K562 (cell line): ENCODE measurements around the gene SLC25A33. TPM values are rescaled to one million over a fixed set of nuclear protein-coding genes. Genes with fewer than 3 reads are reported as not detected.
A peak's percentile ranks its signal among the peaks of the same experiment; 100 is the strongest.

ENCODE experiments used
- CC2D1A ChIP-seq: fragments of 450-650 bp; IDR thresholded peaks from 2 replicates; pipeline ENCODE4 v1.6.1; 2017; ENCODE audit warnings: mild to moderate bottlenecking
- CTBP1 ChIP-seq: fragments of 450-650 bp; IDR thresholded peaks from 2 replicates; pipeline ENCODE4 v1.6.1; 2016; ENCODE audit warnings: borderline replicate concordance
- CTCF ChIP-seq, 3 experiments: IDR thresholded peaks in 2 of 3; conservative IDR thresholded peaks in 1 of 3; 2 replicates each; pipeline ENCODE4 v1.5.1; 2011 to 2012; ENCODE audit warnings: low read length in 3 of 3, mild to moderate bottlenecking in 3 of 3, control low read depth in 2 of 3, improper control_type of control experiment in 1 of 3, inconsistent platforms in 1 of 3, low read depth in 1 of 3, mixed read lengths in 1 of 3, moderate library complexity in 1 of 3; ENCODE audit not compliant: insufficient read depth in 2 of 3
- DEAF1 ChIP-seq: fragments of 450-650 bp; formaldehyde crosslinking; IDR thresholded peaks from 2 replicates; pipeline ENCODE4 v1.4.0; 2020; ENCODE audit warnings: mild to moderate bottlenecking, moderate library complexity
- GATAD2A ChIP-seq: fragments of 450-650 bp; IDR thresholded peaks from 2 replicates; pipeline ENCODE4 v1.6.1; 2017
- JUND ChIP-seq, 2 experiments: IDR thresholded peaks; 2 replicates in 1 of 2; 3 replicates in 1 of 2; pipeline ENCODE4 v1.6.1; 2011; ENCODE audit warnings: borderline replicate concordance in 2 of 2, low read depth in 2 of 2, low read length in 2 of 2, improper control_type of control experiment in 1 of 2, missing biosample characterization in 1 of 2, missing genetic modification characterization in 1 of 2, missing genetic modification reagents in 1 of 2
- MAFF ChIP-seq: IDR thresholded peaks from 2 replicates; pipeline ENCODE4 v1.6.1; 2012; ENCODE audit warnings: low read length, improper control_type of control experiment
- MED1 ChIP-seq: sonication (generic); formaldehyde crosslinking; IDR thresholded peaks from 2 replicates; pipeline ENCODE4 v1.8.1; 2023; ENCODE audit warnings: missing genetic modification reagents, borderline replicate concordance
- MTA2 ChIP-seq: fragments of 450-650 bp; IDR thresholded peaks from 2 replicates; pipeline ENCODE4 v1.6.1; 2016; ENCODE audit warnings: low read depth
- NCOA4 ChIP-seq: fragments of 450-650 bp; IDR thresholded peaks from 2 replicates; pipeline ENCODE4 v1.6.1; 2018; ENCODE audit warnings: mild to moderate bottlenecking; ENCODE audit not compliant: partially characterized antibody
- NFIX ChIP-seq: fragments of 250-450 bp; sonication (Bioruptor Pico); IDR thresholded peaks from 2 replicates; pipeline ENCODE4 v1.4.0; 2020; ENCODE audit warnings: low read depth, mild to moderate bottlenecking, moderate library complexity
- RCOR1 ChIP-seq, 2 experiments: IDR thresholded peaks; 2 replicates each; pipeline ENCODE4 v1.6.1; 2012; ENCODE audit warnings: low read depth in 2 of 2, low read length in 2 of 2, borderline replicate concordance in 1 of 2, improper control_type of control experiment in 1 of 2
- SMC3 ChIP-seq: conservative IDR thresholded peaks from 2 replicates; pipeline ENCODE4 v1.6.1; 2011; ENCODE audit warnings: low read depth, low read length, improper control_type of control experiment; ENCODE audit not compliant: insufficient read depth
- STAG1 ChIP-seq: sonication (generic); formaldehyde crosslinking; IDR thresholded peaks from 2 replicates; pipeline ENCODE4 v1.5.0; 2020; ENCODE audit warnings: missing genetic modification reagents, borderline replicate concordance
- polyA plus RNA-seq, 8 experiments: library from polyadenylated mRNA; depleted of rRNA in 4 of 8; stranded (reverse) in 5 of 8; unstranded in 3 of 8; fragments of >200 nt; fragmentation: Nextera tagmentation in 2 of 8; fragmentation: Illumina TruSeq in 1 of 8; extraction: Ambion mirVana in 2 of 8; extraction: Trizol in 1 of 8; gene quantifications; 2 replicates each; pipeline versions ENCODE4 v1.2.1 to v1.2.3, GENCODE V29; 2011 to 2014; ENCODE audit warnings: inconsistent platforms in 1 of 8, missing spikeins in 1 of 8
- total RNA-seq, 7 experiments: library from RNA; depleted of rRNA in 6 of 7; stranded (reverse); fragments of >200 nt in 6 of 7; fragmentation: Illumina TruSeq in 2 of 7; extraction: Trizol in 2 of 7; gene quantifications; 2 replicates each; pipeline versions ENCODE4 v1.2.1 to v1.2.3, GENCODE V29; 2011 to 2021; ENCODE audit warnings: low replicate concordance in 1 of 7
- TF ChIP-seq, protein P1 (sequence below): sonication (generic); formaldehyde crosslinking; IDR thresholded peaks from 2 replicates; pipeline ENCODE4 v1.8.0; 2022; ENCODE audit warnings: missing genetic modification reagents, mild to moderate bottlenecking, moderate library complexity, borderline replicate concordance

The SLC25A33 gene
- total and polyA plus RNA-seq, 9 of the 15 experiments (the other 6 are each of a cell fraction or from before 2014, with no cell fraction given), result 3.2 to 23.5 (median 17.5) TPM

GRCh38 chr1:9490605-9491339, 48.5 kb upstream of the SLC25A33 start (continued):
- TF ChIP-seq DEAF1 (CRISPR knock-in tag), result peak; percentile 96
- TF ChIP-seq MAFF, result peak; percentile 29; the same call in 1 of the 2 replicates
- TF ChIP-seq STAG1 (CRISPR knock-in tag), result peak; percentile 92
- no peak for TF ChIP-seq GATAD2A
- TF ChIP-seq CTBP1, result peak; percentile 30; the same call in 1 of the 2 replicates
- peak in 1 of 2 experiments; percentile 81; a peak in 2 of 4 replicates for TF ChIP-seq RCOR1 (IDR thresholded peaks at IDR 0.05; ENCODE audit: borderline replicate concordance in 1 of 2, low read depth in 2 of 2, low read length in 2 of 2)
- TF ChIP-seq NFIX (CRISPR knock-in tag), result no peak
- peak; percentile 92 to 95 (median 95) for TF ChIP-seq CTCF (IDR thresholded peaks at IDR 0.05 in 2 of 3, conservative IDR thresholded peaks at IDR 0.05 in 1 of 3; ENCODE audit: insufficient read depth in 2 of 3, low read depth in 1 of 3, low read length in 3 of 3)
- TF ChIP-seq MTA2, result no peak
- TF ChIP-seq JUND (IDR thresholded peaks at IDR 0.05; ENCODE audit: borderline replicate concordance, low read depth, low read length), result peak; percentile 28; the same call in 1 of the 2 replicates
- no peak for TF ChIP-seq JUND (tag; IDR thresholded peaks at IDR 0.05; ENCODE audit: borderline replicate concordance, low read depth, low read length)
- no peak for TF ChIP-seq MED1
- TF ChIP-seq, protein P1, sequence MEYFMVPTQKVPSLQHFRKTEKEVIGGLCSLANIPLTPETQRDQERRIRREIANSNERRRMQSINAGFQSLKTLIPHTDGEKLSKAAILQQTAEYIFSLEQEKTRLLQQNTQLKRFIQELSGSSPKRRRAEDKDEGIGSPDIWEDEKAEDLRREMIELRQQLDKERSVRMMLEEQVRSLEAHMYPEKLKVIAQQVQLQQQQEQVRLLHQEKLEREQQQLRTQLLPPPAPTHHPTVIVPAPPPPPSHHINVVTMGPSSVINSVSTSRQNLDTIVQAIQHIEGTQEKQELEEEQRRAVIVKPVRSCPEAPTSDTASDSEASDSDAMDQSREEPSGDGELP (CRISPR knock-in tag), result peak; percentile 80; the same call in 1 of the 2 replicates
- peak; percentile 99 for TF ChIP-seq SMC3
- peak; percentile 84 for TF ChIP-seq CC2D1A
- TF ChIP-seq NCOA4, result no peak
